Lung (tissue), 12 donors: ENCODE data around the gene AMBRA1. TPM values are rescaled to one million over a fixed set of nuclear protein-coding genes. Genes with fewer than 3 reads are reported as not detected.

Source experiments
- ATAC-seq: fragments of 200-7000 bp; cut with Tn5 transposase; one replicate; pipeline ENCODE4 v1.9.1; 2020; ENCODE audit warnings: moderate number of reproducible peaks; ENCODE audit not compliant: insufficient read depth, low FRiP score
- DNase-seq, 3 donors: peaks; one replicate each; pipeline ENCODE4 v3.0.0-alpha.2; 2013 to 2017
- H3K27ac ChIP-seq, 2 donors: one replicate each; pipeline ENCODE4 v1.5.1; 2013; ENCODE audit warnings: mild to moderate bottlenecking in 2 of 2, moderate library complexity in 2 of 2, control low read depth in 1 of 2, inconsistent platforms in 1 of 2, low read depth in 1 of 2, low read length in 1 of 2
- H3K27me3 ChIP-seq, 3 donors: one replicate each; pipeline ENCODE4 v1.5.1; 2013; ENCODE audit warnings: low read length in 2 of 3; ENCODE audit not compliant: control insufficient read depth in 3 of 3, insufficient read depth in 3 of 3
- H3K36me3 ChIP-seq, 4 donors: one replicate each; pipeline ENCODE4 v1.5.1; 2013; ENCODE audit warnings: low read length in 4 of 4, mild to moderate bottlenecking in 1 of 4, moderate library complexity in 1 of 4; ENCODE audit not compliant: control insufficient read depth in 4 of 4, insufficient read depth in 4 of 4
- H3K4me1 ChIP-seq, 5 donors: one replicate each; pipeline ENCODE4 v1.5.1; 2013; ENCODE audit warnings: low read length in 5 of 5, mild to moderate bottlenecking in 2 of 5, moderate library complexity in 1 of 5; ENCODE audit not compliant: control insufficient read depth in 5 of 5, insufficient read depth in 5 of 5
- H3K4me3 ChIP-seq: one replicate; pipeline ENCODE4 v1.5.1; 2013; ENCODE audit warnings: mild to moderate bottlenecking, control low read depth, moderate library complexity
- H3K9ac ChIP-seq, 2 donors: one replicate each; pipeline ENCODE4 v1.5.1; 2013; ENCODE audit warnings: low read length in 2 of 2, control low read depth in 1 of 2; ENCODE audit not compliant: insufficient read depth in 1 of 2
- H3K9me3 ChIP-seq, 4 donors: one replicate each; pipeline ENCODE4 v1.5.1; 2013; ENCODE audit warnings: low read length in 3 of 4, mild to moderate bottlenecking in 1 of 4, moderate library complexity in 1 of 4; ENCODE audit not compliant: control insufficient read depth in 4 of 4, insufficient read depth in 3 of 4
- CTCF ChIP-seq: IDR thresholded peaks from 2 replicates; pipeline ENCODE4 v1.5.1; 2012; ENCODE audit warnings: mild to moderate bottlenecking; ENCODE audit errors: control extremely low read depth, extremely low read depth
- WGBS, 2 donors: extraction: QIAGEN DNeasy Blood & Tissue Kit; methylation state at CpG; one replicate each; pipeline ENCODE4 v1.1.7; 2013; 5-methylcytosine and 5-hydroxymethylcytosine counted together
- polyA plus RNA-seq, 2 donors: library from polyadenylated mRNA; stranded (reverse); fragments of 200-250 nt; gene quantifications; one replicate each; pipeline ENCODE4 v1.2.1, GENCODE V29; 2013
- total RNA-seq, 2 donors: library from RNA; depleted of rRNA in 1 of 2; stranded (reverse); fragments of >200 nt in 1 of 2; gene quantifications; one replicate each; pipeline ENCODE4 v1.2.1, GENCODE V29; 2014 to 2021
- donor health status: control.
- donor health status: control.
- donor health status: Bipolar disorder and iron deficiency.
- donor health status: healthy.
- donor health status: DM: yes; HTN: yes; CAD: no.

Gene AMBRA1
- total and polyA plus RNA-seq, 4 donors = 7.4 to 41.2 (median 23.7) TPM

- Histone ChIP-seq H3K4me3 (no peak overlapping the region), H3K27ac (peak overlapping the region; percentile 12 to 34), H3K27me3 (no peaks in the 10 kb centered on the region), H3K9ac (no peak overlapping the region), H3K9me3 (no peaks in the 10 kb centered on the region), H3K36me3 (peaks cover 0 to 5% (median 0%) of the 10 kb centered on the region in 4 donors), H3K4me1 (peaks cover 0 to 14% (median 0%) of the 10 kb centered on the region in 5 donors)
- WGBS, 2 donors = 64 to 87% methylated on average over 1 of the region's 1 CpG
- ATAC-seq = peak; percentile 11
- no peak for TF ChIP-seq CTCF
- no peak for DNase-seq
Measured at GRCh38 chr11:46472662-46472994, 121.2 kb downstream of the AMBRA1 start.

GRCh38 chr11:46471943-46472661, 121.7 kb downstream of the AMBRA1 start:
- H3K27ac ChIP-seq = peak overlapping the region in 1 of 2 donors; percentile 14
- WGBS, 2 donors = 72 to 91% methylated on average over 5 of the region's 5 CpGs
- no peaks in the 10 kb centered on the region for H3K9me3 ChIP-seq
- ATAC-seq = no peak
- no peak for TF ChIP-seq CTCF
- H3K36me3 ChIP-seq = peaks cover 0 to 5% (median 0%) of the 10 kb centered on the region in 4 donors
- peaks cover 0 to 14% (median 0%) of the 10 kb centered on the region in 5 donors for H3K4me1 ChIP-seq
- no peaks in the 10 kb centered on the region for H3K27me3 ChIP-seq
- DNase-seq = no peak
- H3K4me3 ChIP-seq = no peak overlapping the region
- no peak overlapping the region for H3K9ac ChIP-seq

GRCh38 chr11:46469926-46470325, 123.9 kb downstream of the AMBRA1 start:
- Histone ChIP-seq H3K4me3 (no peak overlapping the region), H3K9me3 (no peaks in the 10 kb centered on the region), H3K27ac (no peak overlapping the region), H3K27me3 (no peaks in the 10 kb centered on the region), H3K9ac (no peak overlapping the region), H3K36me3 (peaks cover 0 to 5% (median 0%) of the 10 kb centered on the region in 4 donors), H3K4me1 (peaks cover 0 to 11% (median 0%) of the 10 kb centered on the region in 5 donors)
- WGBS, 2 donors = 98% methylated on average over 4 of the region's 4 CpGs
- TF ChIP-seq CTCF = no peak
- ATAC-seq (no peak), DNase-seq (no peak)
